Putamen (tissue), 1 donor: ENCODE data around the gene PTPRO.

Experiments
- DNase-seq: peaks from one replicate; pipeline ENCODE4 v3.0.0-alpha.2; 2016; ENCODE audit warnings: low spot score

PTPRO gene

GRCh38 chr12:15526033-15526432, 203.7 kb downstream of the PTPRO start:
- no peak for DNase-seq

- no peak for DNase-seq
These were observed 205.1 kb downstream of the PTPRO start for GRCh38 chr12:15527201-15528080.

GRCh38 chr12:15528666-15529065, 206.4 kb downstream of the PTPRO start:
- no peak for DNase-seq

GRCh38 chr12:15530361-15530760, 208.1 kb downstream of the PTPRO start:
- DNase-seq, result no peak

DNA sequence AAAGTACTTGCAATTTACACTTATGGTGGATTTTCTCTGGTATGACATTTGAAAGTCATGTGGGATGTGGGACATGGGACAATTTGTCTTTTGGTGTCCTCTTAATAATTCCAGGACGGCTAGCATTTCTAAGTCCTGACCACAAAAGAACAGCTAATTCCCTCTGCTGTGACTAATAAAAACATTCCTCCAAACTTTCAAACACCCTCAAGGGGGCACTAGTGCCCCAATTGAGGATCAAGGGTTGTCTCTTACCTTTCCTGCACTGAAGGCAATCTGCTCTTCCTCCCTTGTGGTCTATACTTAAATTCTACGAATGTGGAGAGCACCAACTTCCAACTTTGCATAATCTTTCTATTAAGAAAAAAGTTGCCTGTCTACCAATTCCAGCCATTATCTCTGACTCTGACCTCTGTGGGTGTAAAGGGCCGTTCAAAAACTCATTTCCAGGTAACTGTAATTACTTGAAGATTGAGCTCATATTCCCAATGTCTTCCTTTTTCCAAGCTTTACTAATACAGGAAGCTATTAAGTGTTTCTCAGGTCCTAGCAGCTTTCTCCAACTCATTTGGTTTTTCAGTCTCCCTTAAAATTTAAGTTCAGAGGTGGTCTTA, 210.2 kb downstream of the PTPRO start:
- peak; percentile 35 for DNase-seq

GRCh38 chr12:15534322-15534721, 212.0 kb downstream of the PTPRO start:
- no peak for DNase-seq

DNA sequence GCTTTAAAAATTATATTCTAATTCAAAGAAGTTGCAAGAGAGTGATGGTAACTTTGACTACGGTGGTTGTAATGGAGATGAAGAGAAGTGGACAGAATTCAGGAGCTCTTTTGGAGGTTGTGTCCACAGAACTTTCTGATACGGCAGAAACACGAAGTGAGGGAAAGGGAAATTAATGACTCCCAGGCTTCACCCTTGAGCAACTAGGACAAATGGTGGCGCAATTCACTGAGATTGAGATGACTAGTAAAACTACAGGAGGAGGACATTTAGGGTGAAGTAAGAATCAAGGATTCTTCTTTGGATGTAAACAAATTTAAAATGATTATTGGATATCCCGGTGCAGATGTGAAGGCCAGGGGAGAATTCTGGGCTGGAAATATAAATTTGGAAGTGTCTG, 212.6 kb downstream of the PTPRO start:
- DNase-seq, result no peak

GRCh38 chr12:15535352-15535781, 213.1 kb downstream of the PTPRO start:
- no peak for DNase-seq

- no peak for DNase-seq
These were observed 214.1 kb downstream of the PTPRO start for GRCh38 chr12:15536446-15536845.

GRCh38 chr12:15538881-15539280, 216.6 kb downstream of the PTPRO start:
- DNase-seq, result peak; percentile 40

DNA sequence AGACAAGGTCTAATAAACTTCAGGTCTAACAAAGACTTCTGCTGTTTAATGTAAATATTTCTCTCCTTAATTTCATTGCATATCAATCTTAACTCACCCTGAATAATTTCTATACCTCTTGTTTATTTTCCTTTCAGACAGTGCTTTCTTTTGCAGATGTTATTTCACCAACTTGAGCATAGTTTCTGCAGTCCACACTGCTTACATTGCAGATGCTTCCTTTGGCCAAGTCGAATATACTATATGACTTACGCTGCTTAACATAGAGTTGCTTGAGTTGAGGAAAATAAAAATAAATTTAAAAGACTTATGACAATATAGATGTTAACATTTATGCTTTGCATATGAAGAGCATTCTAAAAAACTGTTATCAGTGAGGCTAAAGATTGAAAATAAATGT, 217.7 kb downstream of the PTPRO start:
- DNase-seq, result no peak

- DNase-seq, result no peak
These were observed 218.2 kb downstream of the PTPRO start for GRCh38 chr12:15540469-15540872.

DNA sequence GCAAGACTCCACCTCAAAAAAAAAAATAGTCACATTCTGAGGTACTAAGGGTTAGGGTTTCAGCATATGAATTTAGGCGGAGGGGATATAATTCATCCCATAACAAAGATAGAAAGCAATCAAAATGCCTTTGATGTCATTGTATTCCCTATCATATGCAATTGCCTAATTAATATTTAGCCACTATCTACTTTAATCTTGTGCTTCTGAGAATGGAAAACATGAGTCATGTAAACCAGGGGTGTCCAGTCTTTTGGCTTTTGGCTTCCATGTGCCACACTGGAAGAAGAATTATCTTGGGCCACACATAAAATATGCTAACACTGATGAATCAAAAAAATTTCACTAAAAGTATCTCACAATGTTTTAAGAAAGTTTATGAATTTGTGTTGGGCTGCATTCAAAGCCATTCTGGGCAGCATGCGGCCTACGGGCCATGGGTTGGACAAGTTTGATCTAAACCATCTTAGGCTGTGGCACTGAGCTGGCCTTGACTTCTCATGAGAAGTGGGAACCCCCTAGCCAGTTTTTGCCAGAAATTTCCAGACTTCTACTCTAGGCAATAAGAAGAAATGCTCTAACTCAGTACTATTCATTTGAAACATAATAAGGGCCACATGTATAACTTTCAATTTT, 219.8 kb downstream of the PTPRO start:
- DNase-seq, result no peak

GRCh38 chr12:15543347-15543746, 221.0 kb downstream of the PTPRO start:
- no peak for DNase-seq

GRCh38 chr12:15544589-15544988, 222.3 kb downstream of the PTPRO start:
- DNase-seq, result no peak

GRCh38 chr12:15545334-15545733, 223.0 kb downstream of the PTPRO start:
- no peak for DNase-seq

DNA sequence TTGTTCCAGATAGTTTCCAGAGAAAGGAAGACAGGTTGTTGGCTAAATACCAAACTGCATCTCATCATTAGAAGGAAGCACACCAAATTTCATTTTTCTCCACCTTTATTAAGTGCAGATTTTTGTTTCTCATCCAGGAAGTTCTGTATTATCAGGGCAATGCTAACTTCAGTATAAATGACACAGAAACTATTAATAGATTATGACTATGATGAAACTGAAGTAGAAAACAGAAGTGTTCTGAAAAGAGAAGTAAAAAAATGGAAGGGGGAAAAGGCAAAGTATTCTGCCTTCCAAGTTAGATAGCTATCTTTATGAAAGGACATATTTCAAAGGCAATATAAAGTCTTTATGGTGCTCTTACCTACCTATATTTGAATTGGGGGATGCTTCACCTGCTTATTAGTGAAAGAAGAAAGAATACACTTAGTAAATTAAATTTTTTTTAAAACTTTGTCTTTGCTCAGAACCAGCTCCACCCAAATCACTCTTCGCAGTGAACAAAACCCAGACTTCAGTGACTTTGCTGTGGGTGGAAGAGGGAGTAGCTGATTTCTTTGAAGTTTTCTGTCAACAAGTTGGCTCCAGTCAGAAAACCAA, 223.9 kb downstream of the PTPRO start:
- no peak for DNase-seq

- no peak for DNase-seq
These were observed 224.8 kb downstream of the PTPRO start for GRCh38 chr12:15547063-15547462.

DNA sequence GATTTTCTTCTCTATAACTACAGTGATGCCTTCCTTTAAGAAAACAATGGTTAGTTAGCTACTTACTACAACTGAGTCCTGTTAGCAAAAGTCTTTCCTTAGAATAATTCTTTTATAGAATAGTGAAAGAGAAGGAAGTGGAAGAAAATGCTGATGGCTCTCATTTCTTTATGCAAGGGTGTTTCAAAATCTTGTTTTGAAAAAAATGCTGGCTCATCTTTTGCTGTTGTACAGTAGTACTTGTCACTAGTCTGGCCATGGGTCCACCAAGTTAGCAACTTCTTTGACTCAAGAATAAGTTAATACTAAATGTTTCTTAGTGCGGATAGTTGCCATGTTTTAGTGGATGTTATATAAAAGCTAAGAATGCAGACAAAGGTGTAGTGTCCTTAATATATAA, 225.4 kb downstream of the PTPRO start:
- DNase-seq, result no peak

DNA sequence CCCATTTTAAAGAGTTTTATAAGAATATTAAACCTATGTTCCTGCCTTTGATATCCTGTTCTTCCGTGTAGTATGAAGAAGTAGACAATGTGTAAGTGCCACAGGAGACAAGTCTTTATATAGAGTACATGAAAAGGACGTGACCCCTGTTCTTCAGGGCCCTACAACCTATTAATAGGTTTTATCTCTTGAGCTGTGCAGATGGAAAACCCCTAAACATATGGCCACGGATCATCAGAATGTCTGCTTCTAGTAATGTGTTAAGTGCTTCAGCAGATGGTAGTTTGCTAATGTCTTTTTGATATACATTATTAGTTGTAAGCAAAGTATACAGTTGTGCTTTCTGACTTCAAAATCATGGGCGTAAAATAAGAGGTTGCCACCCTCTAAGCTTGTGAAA, 228.5 kb downstream of the PTPRO start:
- DNase-seq, result no peak

GRCh38 chr12:15555446-15555845, 233.1 kb downstream of the PTPRO start:
- DNase-seq, result no peak

DNA sequence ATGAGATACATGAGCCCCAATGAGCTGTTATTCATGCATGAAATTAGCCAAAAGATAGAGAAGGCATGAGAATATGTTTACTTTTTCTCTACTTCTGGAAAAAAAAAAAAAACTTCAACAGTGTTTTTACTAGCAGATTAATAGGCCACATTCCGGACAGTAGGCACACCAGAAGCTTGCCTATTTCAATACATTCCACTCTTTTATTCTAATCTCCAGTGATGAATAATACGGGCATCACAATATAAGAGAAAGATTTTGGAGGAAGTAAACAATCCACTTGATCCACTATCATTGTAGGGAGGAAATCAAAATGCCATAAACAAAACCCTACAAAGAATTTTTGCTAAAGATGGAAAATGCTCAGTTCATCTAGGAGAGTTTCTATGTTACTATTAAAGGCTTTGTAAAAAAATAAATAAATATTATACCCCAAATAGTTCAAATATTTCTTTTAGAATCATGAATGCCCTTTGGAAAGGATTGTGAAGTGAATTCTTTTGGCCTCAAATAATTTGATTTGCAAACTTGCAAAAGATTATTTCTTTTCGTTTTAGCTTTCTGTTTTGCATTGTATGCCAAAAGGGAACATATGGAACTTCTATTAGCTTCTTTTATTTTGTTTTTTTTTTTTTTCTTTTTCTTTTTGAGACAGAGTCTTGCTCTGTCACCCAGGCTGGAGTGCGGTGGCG, 234.2 kb downstream of the PTPRO start:
- no peak for DNase-seq
